HG02970 (cell line): ENCODE results near the gene FALEC.

Experiments
- ATAC-seq: cut with Tn5 transposase; IDR thresholded peaks from one replicate; pipeline ENCODE4 v1.9.1; 2021; ENCODE audit warnings: mild to moderate bottlenecking, moderate library complexity, moderate number of reproducible peaks; ENCODE audit not compliant: unreplicated experiment, low FRiP score

Gene FALEC

GRCh38 chr1:150515328-150516049 lies at the start of gene FALEC:
Gene FALEC (plus strand): TSS chr1:150515752.
- peak; percentile 88 for ATAC-seq

- no peak for ATAC-seq
Observed at GRCh38 chr1:150466964-150467363, 48.6 kb upstream of the FALEC start.

GRCh38 chr1:150469291-150469690 lies 46.3 kb upstream of the FALEC start:
- ATAC-seq, result no peak

- no peak for ATAC-seq
Observed at GRCh38 chr1:150472601-150473200, 42.9 kb upstream of the FALEC start.

GRCh38 chr1:150473659-150474058 lies 41.9 kb upstream of the FALEC start:
- no peak for ATAC-seq

- no peak for ATAC-seq
Observed at GRCh38 chr1:150474869-150475268, 40.7 kb upstream of the FALEC start.

GRCh38 chr1:150476754-150477153 lies 38.8 kb upstream of the FALEC start:
- no peak for ATAC-seq

- no peak for ATAC-seq
Observed at GRCh38 chr1:150477320-150477719, 38.2 kb upstream of the FALEC start.

- no peak for ATAC-seq
Observed at GRCh38 chr1:150477733-150478132, 37.8 kb upstream of the FALEC start.

- ATAC-seq, result no peak
Observed at GRCh38 chr1:150479370-150479769, 36.2 kb upstream of the FALEC start.

- ATAC-seq, result no peak
Observed at GRCh38 chr1:150479927-150480352, 35.6 kb upstream of the FALEC start.

GRCh38 chr1:150484431-150484830 lies 31.1 kb upstream of the FALEC start:
- ATAC-seq, result no peak

GRCh38 chr1:150484861-150485260 lies 30.7 kb upstream of the FALEC start:
- ATAC-seq, result no peak

- ATAC-seq, result peak; percentile 92
Observed at GRCh38 chr1:150486966-150487762, 28.4 kb upstream of the FALEC start, which contains the start of gene TARS2. Gene TARS2 (plus strand): TSS chr1:150487419. CDS start chr1:150487451, 32 bp downstream.

GRCh38 chr1:150487763-150488115 lies 27.8 kb upstream of the FALEC start:
- no peak for ATAC-seq

- no peak for ATAC-seq
Observed at GRCh38 chr1:150493175-150493574, 22.4 kb upstream of the FALEC start.

- ATAC-seq, result no peak
Observed at GRCh38 chr1:150498342-150498741, 17.2 kb upstream of the FALEC start.

GRCh38 chr1:150505431-150505830 lies 10.1 kb upstream of the FALEC start:
- ATAC-seq, result no peak

- ATAC-seq, result no peak
Observed at GRCh38 chr1:150507912-150508864, 7.4 kb upstream of the FALEC start, which contains the start of gene ECM1. Gene ECM1 (plus strand): TSS chr1:150508109. CDS start chr1:150508210, 101 bp downstream.

- ATAC-seq, result no peak
Observed at GRCh38 chr1:150508982-150509381, 6.6 kb upstream of the FALEC start.
